ENCODE data around the gene HKDC1. TPM values are rescaled to one million over a fixed set of nuclear protein-coding genes. Genes with fewer than 3 reads are reported as not detected.
"Not testable (repeated sequence)": the region's sequence is repeated elsewhere in the genome, so short reads cannot be mapped to it uniquely, and the experiment has no call there.

HKDC1 gene
- total RNA-seq, 1 donor = 1.0 TPM

- no peaks in the 10 kb centered on the region for H3K4me1 ChIP-seq (ENCODE audit: insufficient read depth, low read length)
- H3K27me3 ChIP-seq (ENCODE audit: insufficient read depth, low read length) = no peaks in the 10 kb centered on the region
- H3K9me3 ChIP-seq (ENCODE audit: low read depth, low read length) = no peaks in the 10 kb centered on the region
- no peak overlapping the region for H3K4me3 ChIP-seq (ENCODE audit: low read length)
Measured at GRCh38 chr10:69246036-69246435, 25.9 kb downstream of the HKDC1 start.

GRCh38 chr10:69246581-69247312 is 26.6 kb downstream of the HKDC1 start:
- H3K27me3 ChIP-seq (ENCODE audit: insufficient read depth, low read length) = no peaks in the 10 kb centered on the region

GRCh38 chr10:69247313-69247710 is 27.2 kb downstream of the HKDC1 start:
- Histone ChIP-seq H3K9me3 (ENCODE audit: low read depth, low read length) (no peaks in the 10 kb centered on the region), H3K4me1 (ENCODE audit: insufficient read depth, low read length) (no peaks in the 10 kb centered on the region), H3K4me3 (ENCODE audit: low read length) (no peak overlapping the region), H3K27me3 (ENCODE audit: insufficient read depth, low read length) (no peaks in the 10 kb centered on the region)

More at GRCh38 chr10:69246581-69247312, 26.6 kb downstream of the HKDC1 start:
- Histone ChIP-seq H3K4me3 (ENCODE audit: low read length) (no peak overlapping the region), H3K9me3 (ENCODE audit: low read depth, low read length) (no peaks in the 10 kb centered on the region), H3K4me1 (ENCODE audit: insufficient read depth, low read length) (no peaks in the 10 kb centered on the region)

- no peaks in the 10 kb centered on the region for H3K4me1 ChIP-seq (ENCODE audit: insufficient read depth, low read length)
- H3K4me3 ChIP-seq (ENCODE audit: low read length) = no peak overlapping the region
- H3K27me3 ChIP-seq (ENCODE audit: insufficient read depth, low read length) = no peaks in the 10 kb centered on the region
- no peaks in the 10 kb centered on the region for H3K9me3 ChIP-seq (ENCODE audit: low read depth, low read length)
Measured at GRCh38 chr10:69248117-69248730, 28.1 kb downstream of the HKDC1 start.

GRCh38 chr10:69250041-69250440 is 29.9 kb downstream of the HKDC1 start:
- no peaks in the 10 kb centered on the region for H3K27me3 ChIP-seq (ENCODE audit: insufficient read depth, low read length)
- no peaks in the 10 kb centered on the region for H3K9me3 ChIP-seq (ENCODE audit: low read depth, low read length)
- H3K4me3 ChIP-seq (ENCODE audit: low read length) = no peak overlapping the region
- H3K4me1 ChIP-seq (ENCODE audit: insufficient read depth, low read length) = no peaks in the 10 kb centered on the region

GRCh38 chr10:69251417-69251816 is 31.3 kb downstream of the HKDC1 start:
- H3K4me1 ChIP-seq (ENCODE audit: insufficient read depth, low read length); H3K4me3 ChIP-seq (ENCODE audit: low read length); H3K27me3 ChIP-seq (ENCODE audit: insufficient read depth, low read length); H3K9me3 ChIP-seq (ENCODE audit: low read depth, low read length): not testable (repeated sequence)

GRCh38 chr10:69253171-69253570 is 33.0 kb downstream of the HKDC1 start:
- Histone ChIP-seq H3K27me3 (ENCODE audit: insufficient read depth, low read length) (no peaks in the 10 kb centered on the region), H3K4me3 (ENCODE audit: low read length) (no peak overlapping the region), H3K9me3 (ENCODE audit: low read depth, low read length) (no peaks in the 10 kb centered on the region), H3K4me1 (ENCODE audit: insufficient read depth, low read length) (no peaks in the 10 kb centered on the region)

- no peaks in the 10 kb centered on the region for H3K4me1 ChIP-seq (ENCODE audit: insufficient read depth, low read length)
- no peak overlapping the region for H3K4me3 ChIP-seq (ENCODE audit: low read length)
- H3K9me3 ChIP-seq (ENCODE audit: low read depth, low read length) = no peaks in the 10 kb centered on the region
- no peaks in the 10 kb centered on the region for H3K27me3 ChIP-seq (ENCODE audit: insufficient read depth, low read length)
Measured at GRCh38 chr10:69254877-69255276, 34.7 kb downstream of the HKDC1 start.

- Histone ChIP-seq H3K4me3 (ENCODE audit: low read length) (no peak overlapping the region), H3K27me3 (ENCODE audit: insufficient read depth, low read length) (no peaks in the 10 kb centered on the region), H3K4me1 (ENCODE audit: insufficient read depth, low read length) (no peaks in the 10 kb centered on the region), H3K9me3 (ENCODE audit: low read depth, low read length) (no peaks in the 10 kb centered on the region)
Measured at GRCh38 chr10:69259547-69260243, 39.6 kb downstream of the HKDC1 start.

- Histone ChIP-seq H3K27me3 (ENCODE audit: insufficient read depth, low read length) (no peaks in the 10 kb centered on the region), H3K9me3 (ENCODE audit: low read depth, low read length) (no peaks in the 10 kb centered on the region), H3K4me1 (ENCODE audit: insufficient read depth, low read length) (no peaks in the 10 kb centered on the region), H3K4me3 (ENCODE audit: low read length) (no peak overlapping the region)
Measured at GRCh38 chr10:69261184-69261583, 41.1 kb downstream of the HKDC1 start.

GRCh38 chr10:69262292-69262751 is 42.2 kb downstream of the HKDC1 start:
- no peaks in the 10 kb centered on the region for H3K4me1 ChIP-seq (ENCODE audit: insufficient read depth, low read length)
- H3K27me3 ChIP-seq (ENCODE audit: insufficient read depth, low read length) = no peaks in the 10 kb centered on the region
- no peak overlapping the region for H3K4me3 ChIP-seq (ENCODE audit: low read length)
- no peaks in the 10 kb centered on the region for H3K9me3 ChIP-seq (ENCODE audit: low read depth, low read length)

- Histone ChIP-seq H3K9me3 (ENCODE audit: low read depth, low read length) (no peaks in the 10 kb centered on the region), H3K4me3 (ENCODE audit: low read length) (no peak overlapping the region), H3K27me3 (ENCODE audit: insufficient read depth, low read length) (no peaks in the 10 kb centered on the region), H3K4me1 (ENCODE audit: insufficient read depth, low read length) (no peaks in the 10 kb centered on the region)
Measured at GRCh38 chr10:69265521-69265920, 45.4 kb downstream of the HKDC1 start.

- Histone ChIP-seq H3K4me1 (ENCODE audit: insufficient read depth, low read length) (no peaks in the 10 kb centered on the region), H3K27me3 (ENCODE audit: insufficient read depth, low read length) (no peaks in the 10 kb centered on the region), H3K9me3 (ENCODE audit: low read depth, low read length) (no peaks in the 10 kb centered on the region), H3K4me3 (ENCODE audit: low read length) (no peak overlapping the region)
Measured at GRCh38 chr10:69268761-69269416, 48.8 kb downstream of the HKDC1 start.

- Histone ChIP-seq H3K4me1 (ENCODE audit: insufficient read depth, low read length) (no peaks in the 10 kb centered on the region), H3K4me3 (ENCODE audit: low read length) (no peak overlapping the region), H3K27me3 (ENCODE audit: insufficient read depth, low read length) (no peaks in the 10 kb centered on the region), H3K9me3 (ENCODE audit: low read depth, low read length) (no peaks in the 10 kb centered on the region)
Measured at GRCh38 chr10:69269761-69270160, 49.6 kb downstream of the HKDC1 start.

- Histone ChIP-seq H3K4me1 (ENCODE audit: insufficient read depth, low read length) (no peaks in the 10 kb centered on the region), H3K27me3 (ENCODE audit: insufficient read depth, low read length) (no peaks in the 10 kb centered on the region), H3K4me3 (ENCODE audit: low read length) (no peak overlapping the region), H3K9me3 (ENCODE audit: low read depth, low read length) (no peaks in the 10 kb centered on the region)
Measured at GRCh38 chr10:69270990-69271389, 50.9 kb downstream of the HKDC1 start.

Measured in mononuclear cell (primary cell).